ENCODE measurements around the gene RAPGEF1. TPM values are rescaled to one million over a fixed set of nuclear protein-coding genes. Genes with fewer than 3 reads are reported as not detected.
"Not testable (repeated sequence)": the region's sequence is repeated elsewhere in the genome, so short reads cannot be mapped to it uniquely, and the experiment has no call there.

RAPGEF1 gene
- total and polyA plus RNA-seq, 3 donors from 2014 or later: 36.1 to 56.9 (median 55.8) TPM

- Histone ChIP-seq H3K27ac (no peak overlapping the region), H3K9me3 (no peaks in the 10 kb centered on the region), H3K4me3 (no peak overlapping the region), H3K36me3 (ENCODE audit: low read depth, missing control alignments) (no peaks in the 10 kb centered on the region), H3K4me1 (peaks cover 14% of the 10 kb centered on the region), H3K27me3 (no peaks in the 10 kb centered on the region)
- peak; percentile 58 for DNase-seq
- 76 to 79% methylated on average over 9 of the region's 9 CpGs for WGBS, 2 donors
- TF ChIP-seq CTCF (IDR thresholded peaks at IDR 0.05) (no peak), POLR2A (IDR thresholded peaks at IDR 0.05) (no peak)
- intact Hi-C loops (cut with DNase I; ENCODE audit: low total_unique reads): no loop called here
These were observed 83.4 kb downstream of the RAPGEF1 start for GRCh38 chr9:131656356-131657036.

- 88 to 92% methylated on average over 5 of the region's 5 CpGs for WGBS, 2 donors
- H3K27me3 ChIP-seq; intact Hi-C loops (cut with DNase I; ENCODE audit: low total_unique reads); H3K9me3 ChIP-seq; H3K36me3 ChIP-seq (ENCODE audit: low read depth, missing control alignments); DNase-seq; H3K4me3 ChIP-seq: not testable (repeated sequence)
- Histone ChIP-seq H3K27ac (peak overlapping the region in 1 of 2 donors; percentile 14), H3K4me1 (peaks cover 22% of the 10 kb centered on the region)
These were observed 85.5 kb downstream of the RAPGEF1 start for GRCh38 chr9:131654369-131654768.

GRCh38 chr9:131651599-131651998, 88.3 kb downstream of the RAPGEF1 start:
- no peak for DNase-seq
- Histone ChIP-seq H3K36me3 (ENCODE audit: low read depth, missing control alignments) (no peaks in the 10 kb centered on the region), H3K4me1 (peaks cover 12% of the 10 kb centered on the region), H3K27me3 (no peaks in the 10 kb centered on the region), H3K27ac (peak overlapping the region in 1 of 2 donors; percentile 6), H3K4me3 (no peak overlapping the region), H3K9me3 (no peaks in the 10 kb centered on the region)
- TF ChIP-seq POLR2A (IDR thresholded peaks at IDR 0.05): no peak
- TF ChIP-seq CTCF (IDR thresholded peaks at IDR 0.05): no peak
- 68 to 69% methylated on average over 3 of the region's 3 CpGs for WGBS, 2 donors
- intact Hi-C loops (cut with DNase I; ENCODE audit: low total_unique reads): no loop called here

GRCh38 chr9:131651160-131651559, 88.7 kb downstream of the RAPGEF1 start:
- DNase-seq: no peak
- no peak for TF ChIP-seq CTCF (IDR thresholded peaks at IDR 0.05)
- TF ChIP-seq POLR2A (IDR thresholded peaks at IDR 0.05): no peak
- Histone ChIP-seq H3K27ac (peak overlapping the region in 1 of 2 donors; percentile 6), H3K36me3 (ENCODE audit: low read depth, missing control alignments) (no peaks in the 10 kb centered on the region), H3K27me3 (no peaks in the 10 kb centered on the region), H3K9me3 (no peaks in the 10 kb centered on the region), H3K4me1 (peaks cover 12% of the 10 kb centered on the region), H3K4me3 (no peak overlapping the region)
- 68 to 69% methylated on average over 2 of the region's 2 CpGs for WGBS, 2 donors
- intact Hi-C loops (cut with DNase I; ENCODE audit: low total_unique reads): no loop called here

- DNase-seq: peak; percentile 36
- WGBS, 2 donors: 78% methylated on average over 4 of the region's 4 CpGs
- H3K9me3 ChIP-seq: no peaks in the 10 kb centered on the region
- no peaks in the 10 kb centered on the region for H3K27me3 ChIP-seq
- H3K36me3 ChIP-seq (ENCODE audit: low read depth, missing control alignments): no peaks in the 10 kb centered on the region
- no peak overlapping the region for H3K4me3 ChIP-seq
- H3K4me1 ChIP-seq: peaks cover 12% of the 10 kb centered on the region
- intact Hi-C loops (cut with DNase I; ENCODE audit: low total_unique reads): no loop called here
- TF ChIP-seq POLR2A (IDR thresholded peaks at IDR 0.05): no peak
- TF ChIP-seq CTCF (IDR thresholded peaks at IDR 0.05): no peak
- peak overlapping the region in 1 of 2 donors; percentile 19 for H3K27ac ChIP-seq
These were observed 89.6 kb downstream of the RAPGEF1 start for GRCh38 chr9:131650254-131650653.

Measured in testis (tissue), 3 donors.